Measurements from ENCODE around the gene ZNF286A.

- TF ChIP-seq CTCF (IDR thresholded peaks at IDR 0.05): no peak
- TF ChIP-seq POLR2A (IDR thresholded peaks at IDR 0.05): no peak
Measured at GRCh38 chr17:15663176-15663575, 36.4 kb upstream of the ZNF286A start.
